ENCODE results near the gene PLA2G4D. TPM values are rescaled to one million over a fixed set of nuclear protein-coding genes. Genes with fewer than 3 reads are reported as not detected.
A peak's percentile ranks its signal among the peaks of the same experiment; 100 is the strongest.

PLA2G4D gene, protein sequence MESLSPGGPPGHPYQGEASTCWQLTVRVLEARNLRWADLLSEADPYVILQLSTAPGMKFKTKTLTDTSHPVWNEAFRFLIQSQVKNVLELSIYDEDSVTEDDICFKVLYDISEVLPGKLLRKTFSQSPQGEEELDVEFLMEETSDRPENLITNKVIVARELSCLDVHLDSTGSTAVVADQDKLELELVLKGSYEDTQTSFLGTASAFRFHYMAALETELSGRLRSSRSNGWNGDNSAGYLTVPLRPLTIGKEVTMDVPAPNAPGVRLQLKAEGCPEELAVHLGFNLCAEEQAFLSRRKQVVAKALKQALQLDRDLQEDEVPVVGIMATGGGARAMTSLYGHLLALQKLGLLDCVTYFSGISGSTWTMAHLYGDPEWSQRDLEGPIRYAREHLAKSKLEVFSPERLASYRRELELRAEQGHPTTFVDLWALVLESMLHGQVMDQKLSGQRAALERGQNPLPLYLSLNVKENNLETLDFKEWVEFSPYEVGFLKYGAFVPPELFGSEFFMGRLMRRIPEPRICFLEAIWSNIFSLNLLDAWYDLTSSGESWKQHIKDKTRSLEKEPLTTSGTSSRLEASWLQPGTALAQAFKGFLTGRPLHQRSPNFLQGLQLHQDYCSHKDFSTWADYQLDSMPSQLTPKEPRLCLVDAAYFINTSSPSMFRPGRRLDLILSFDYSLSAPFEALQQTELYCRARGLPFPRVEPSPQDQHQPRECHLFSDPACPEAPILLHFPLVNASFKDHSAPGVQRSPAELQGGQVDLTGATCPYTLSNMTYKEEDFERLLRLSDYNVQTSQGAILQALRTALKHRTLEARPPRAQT
- total RNA-seq (2021; ENCODE audit: unreplicated experiment) (not detected), Bru-seq, nascent RNA (not detected), BruChase-seq, experiment 1, labeled RNA remaining after a 2-hour chase (not detected), BruChase-seq, experiment 2, labeled RNA remaining after a 6-hour chase (percentile 4 among the genes with signal in this experiment)
- polyA plus RNA-seq (2012; ENCODE audit: insufficient read length), result not detected
- long read RNA-seq, result 0 reads

DNA sequence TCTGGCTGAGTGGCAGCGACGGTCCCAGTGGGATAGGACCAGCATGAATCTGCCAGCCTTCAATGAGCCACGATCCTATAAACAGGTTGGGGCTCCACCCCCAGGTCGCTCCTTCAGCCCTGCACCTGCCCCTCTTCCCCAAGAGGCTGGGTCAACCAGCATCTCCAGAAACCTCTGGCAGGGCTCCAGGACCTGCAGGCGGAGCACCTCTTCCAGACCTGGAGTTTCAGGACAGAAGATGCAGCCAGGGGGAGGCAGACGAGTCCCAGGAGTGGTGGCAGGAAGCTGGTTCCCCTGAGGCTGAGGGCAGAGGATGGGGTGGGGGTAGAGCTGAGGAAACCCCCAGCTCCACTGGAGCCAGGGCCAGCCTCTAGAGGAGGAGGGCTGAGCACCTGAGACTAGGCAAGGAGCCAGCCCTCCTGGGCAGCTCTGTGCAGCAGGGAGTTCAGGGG is at the start of gene PLA2G4D:
TSS of gene PLA2G4D (minus strand) at position 51 of the 452 bp plus-strand sequence. CDS start 103 bp downstream, outside the sequence.
- no peak for TF ChIP-seq TCF7L2 (IDR thresholded peaks at IDR 0.05; ENCODE audit: low read depth, low read length)
- TF ChIP-seq, protein P1, sequence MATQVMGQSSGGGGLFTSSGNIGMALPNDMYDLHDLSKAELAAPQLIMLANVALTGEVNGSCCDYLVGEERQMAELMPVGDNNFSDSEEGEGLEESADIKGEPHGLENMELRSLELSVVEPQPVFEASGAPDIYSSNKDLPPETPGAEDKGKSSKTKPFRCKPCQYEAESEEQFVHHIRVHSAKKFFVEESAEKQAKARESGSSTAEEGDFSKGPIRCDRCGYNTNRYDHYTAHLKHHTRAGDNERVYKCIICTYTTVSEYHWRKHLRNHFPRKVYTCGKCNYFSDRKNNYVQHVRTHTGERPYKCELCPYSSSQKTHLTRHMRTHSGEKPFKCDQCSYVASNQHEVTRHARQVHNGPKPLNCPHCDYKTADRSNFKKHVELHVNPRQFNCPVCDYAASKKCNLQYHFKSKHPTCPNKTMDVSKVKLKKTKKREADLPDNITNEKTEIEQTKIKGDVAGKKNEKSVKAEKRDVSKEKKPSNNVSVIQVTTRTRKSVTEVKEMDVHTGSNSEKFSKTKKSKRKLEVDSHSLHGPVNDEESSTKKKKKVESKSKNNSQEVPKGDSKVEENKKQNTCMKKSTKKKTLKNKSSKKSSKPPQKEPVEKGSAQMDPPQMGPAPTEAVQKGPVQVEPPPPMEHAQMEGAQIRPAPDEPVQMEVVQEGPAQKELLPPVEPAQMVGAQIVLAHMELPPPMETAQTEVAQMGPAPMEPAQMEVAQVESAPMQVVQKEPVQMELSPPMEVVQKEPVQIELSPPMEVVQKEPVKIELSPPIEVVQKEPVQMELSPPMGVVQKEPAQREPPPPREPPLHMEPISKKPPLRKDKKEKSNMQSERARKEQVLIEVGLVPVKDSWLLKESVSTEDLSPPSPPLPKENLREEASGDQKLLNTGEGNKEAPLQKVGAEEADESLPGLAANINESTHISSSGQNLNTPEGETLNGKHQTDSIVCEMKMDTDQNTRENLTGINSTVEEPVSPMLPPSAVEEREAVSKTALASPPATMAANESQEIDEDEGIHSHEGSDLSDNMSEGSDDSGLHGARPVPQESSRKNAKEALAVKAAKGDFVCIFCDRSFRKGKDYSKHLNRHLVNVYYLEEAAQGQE (IDR thresholded peaks at IDR 0.05; ENCODE audit: insufficient read depth in 1 of 2, low read depth in 2 of 2, low read length in 1 of 2), result no peak
- TF ChIP-seq, protein P2, sequence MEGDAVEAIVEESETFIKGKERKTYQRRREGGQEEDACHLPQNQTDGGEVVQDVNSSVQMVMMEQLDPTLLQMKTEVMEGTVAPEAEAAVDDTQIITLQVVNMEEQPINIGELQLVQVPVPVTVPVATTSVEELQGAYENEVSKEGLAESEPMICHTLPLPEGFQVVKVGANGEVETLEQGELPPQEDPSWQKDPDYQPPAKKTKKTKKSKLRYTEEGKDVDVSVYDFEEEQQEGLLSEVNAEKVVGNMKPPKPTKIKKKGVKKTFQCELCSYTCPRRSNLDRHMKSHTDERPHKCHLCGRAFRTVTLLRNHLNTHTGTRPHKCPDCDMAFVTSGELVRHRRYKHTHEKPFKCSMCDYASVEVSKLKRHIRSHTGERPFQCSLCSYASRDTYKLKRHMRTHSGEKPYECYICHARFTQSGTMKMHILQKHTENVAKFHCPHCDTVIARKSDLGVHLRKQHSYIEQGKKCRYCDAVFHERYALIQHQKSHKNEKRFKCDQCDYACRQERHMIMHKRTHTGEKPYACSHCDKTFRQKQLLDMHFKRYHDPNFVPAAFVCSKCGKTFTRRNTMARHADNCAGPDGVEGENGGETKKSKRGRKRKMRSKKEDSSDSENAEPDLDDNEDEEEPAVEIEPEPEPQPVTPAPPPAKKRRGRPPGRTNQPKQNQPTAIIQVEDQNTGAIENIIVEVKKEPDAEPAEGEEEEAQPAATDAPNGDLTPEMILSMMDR (IDR thresholded peaks at IDR 0.05), result no peak
- TF ChIP-seq POLR2AphosphoS5 (IDR thresholded peaks at IDR 0.05; ENCODE audit: low read depth, low read length), result no peak
- no peak for TF ChIP-seq SIN3A (IDR thresholded peaks at IDR 0.05; ENCODE audit: borderline replicate concordance, insufficient read depth, low read depth, low read length)
- Histone ChIP-seq H3K4me1 (ENCODE audit: control insufficient read depth, insufficient read depth, low read length) (0 out of 2 replicates have a peak, but pooled peaks cover 2% of the 10 kb centered on the region), H3K4me3 (ENCODE audit: low read depth in 2 of 2, low read length in 2 of 2) (no peak within 1 kb of the TSS), H3K27me3 (ENCODE audit: control insufficient read depth, insufficient read depth, low read length) (no peaks in the 10 kb centered on the region; the same call in 1 of the 2 replicates), H3K9me3 (ENCODE audit: control insufficient read depth, insufficient read depth, low read depth, low read length) (no peaks in the 10 kb centered on the region), H3K27ac (ENCODE audit: low read length) (no peak within 1 kb of the TSS), H3K36me3 (ENCODE audit: control insufficient read depth, insufficient read depth, low read length) (no peaks in the 10 kb centered on the region)
- BruUV-seq (replicated peaks), result no TSS peak
- CTCF ChIA-PET, result interaction anchor here (1.2 kb wide), 1 partner anchor 37 kb away, joined by 8 read pairs; no protein-coding TSS in a partner anchor
- intact Hi-C loops (cut with micrococcal nuclease; ENCODE audit: unreplicated experiment) (no loop called here), in situ Hi-C loops (cut with HindIII; ENCODE audit: low pct_unique_long_range_greater_than_20kb, low sequenced_read_pairs) (no loop called here)
- ATAC-seq, result no peak; the same call in 1 of the 2 replicates
- no peak for DNase-seq (ENCODE audit: low read depth, low spot score)
- POLR2A ChIA-PET, result interaction anchor here (0.6 to 0.7 kb wide), 2 partner anchors 342 to 1766 kb away, joined by 5 to 14 read pairs; no protein-coding TSS in a partner anchor

DNA sequence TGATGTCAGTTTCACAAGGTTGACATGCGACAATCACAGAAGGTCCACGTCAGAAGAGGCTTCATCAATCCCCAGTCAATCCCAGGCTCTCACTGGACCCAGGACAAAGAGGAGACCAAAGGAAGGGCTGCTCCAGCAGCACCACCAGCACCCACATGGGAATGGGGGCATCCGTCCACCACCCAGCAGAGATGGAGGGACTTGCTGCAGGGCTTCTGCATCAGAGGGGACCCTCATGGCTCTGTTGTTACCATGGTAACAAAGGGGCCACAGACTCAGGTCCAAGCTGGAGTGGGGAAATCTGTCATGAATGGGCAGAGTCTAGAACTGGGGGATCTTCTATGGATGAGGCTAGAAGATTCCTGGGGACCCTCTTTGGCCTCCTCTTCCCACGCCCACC is 49.0 kb upstream of the PLA2G4D start:
- H3K27me3 ChIP-seq (ENCODE audit: control insufficient read depth, insufficient read depth, low read length), result no peaks in the 10 kb centered on the region
- POLR2A ChIA-PET, result no interaction called here
- CTCF ChIA-PET, result no interaction called here
- TF ChIP-seq TCF7L2 (IDR thresholded peaks at IDR 0.05; ENCODE audit: low read depth, low read length) (no peak), POLR2AphosphoS5 (IDR thresholded peaks at IDR 0.05; ENCODE audit: low read depth, low read length) (no peak), SIN3A (IDR thresholded peaks at IDR 0.05; ENCODE audit: borderline replicate concordance, insufficient read depth, low read depth, low read length) (no peak)
- TF ChIP-seq, protein P1 (IDR thresholded peaks at IDR 0.05; ENCODE audit: insufficient read depth in 1 of 2, low read depth in 2 of 2, low read length in 1 of 2), result no peak
- TF ChIP-seq, protein P2 (IDR thresholded peaks at IDR 0.05), result no peak
- no peaks in the 10 kb centered on the region; the same call in 1 of the 2 replicates for H3K4me1 ChIP-seq (ENCODE audit: control insufficient read depth, insufficient read depth, low read length)
- in situ Hi-C loops (cut with HindIII; ENCODE audit: low pct_unique_long_range_greater_than_20kb, low sequenced_read_pairs) (no loop called here), intact Hi-C loops (cut with micrococcal nuclease; ENCODE audit: unreplicated experiment) (no loop called here)
- DNase-seq (ENCODE audit: low read depth, low spot score) (no peak), ATAC-seq (no peak)
- no peaks in the 10 kb centered on the region for H3K9me3 ChIP-seq (ENCODE audit: control insufficient read depth, insufficient read depth, low read depth, low read length)
- no peak overlapping the region for H3K4me3 ChIP-seq (ENCODE audit: low read depth in 2 of 2, low read length in 2 of 2)
- H3K36me3 ChIP-seq (ENCODE audit: control insufficient read depth, insufficient read depth, low read length), result no peaks in the 10 kb centered on the region
- BruUV-seq (replicated peaks), result no TSS peak
- no peak overlapping the region for H3K27ac ChIP-seq (ENCODE audit: low read length)
